ENCODE results near the gene OR5AP2. TPM values are rescaled to one million over a fixed set of nuclear protein-coding genes. Genes with fewer than 3 reads are reported as not detected.

The OR5AP2 gene
- total RNA-seq (ENCODE audit: low replicate concordance): not detected in 2 replicates

DNA sequence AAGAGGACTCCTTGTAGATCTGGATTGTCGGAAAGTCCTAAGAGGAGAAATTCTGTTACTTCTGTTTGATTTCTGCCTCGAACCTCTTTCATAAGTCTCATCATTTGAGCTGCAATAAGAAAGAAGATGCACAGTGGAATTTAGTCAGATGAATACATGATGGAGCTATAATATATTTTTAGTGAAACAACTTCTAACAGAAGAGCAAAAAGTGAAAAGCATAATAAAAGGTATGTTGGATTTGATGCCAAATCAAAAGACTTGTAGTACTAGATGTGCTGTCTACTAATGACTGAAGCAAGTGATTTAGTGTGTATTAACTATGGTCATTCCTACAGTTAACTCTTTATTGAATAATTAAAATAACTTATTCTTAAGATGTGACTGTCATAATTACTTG lies at the start of gene OR5AP2:
OR5AP2 (minus strand) TSS at position 101 of the 400 bp plus-strand sequence; CDS start at position 101, 0 bp downstream.

GRCh38 chr11:56663386-56663785 lies 21.1 kb upstream of the OR5AP2 start, which contains the start of gene OR5AR1:
Gene OR5AR1 (plus strand): TSS chr11:56663686. CDS start chr11:56663686, 0 bp downstream.

Other genes with a start within 250 kb of the OR5AP2 start
- not detected in 2 replicates for gene OR5AL1, start 229.7 kb downstream of the OR5AP2 start, total RNA-seq (ENCODE audit: low replicate concordance)
- not detected in 2 replicates for gene OR5M3, start 169.1 kb downstream of the OR5AP2 start, total RNA-seq (ENCODE audit: low replicate concordance)
- not detected in 2 replicates for gene OR5M8, start 151.1 kb downstream of the OR5AP2 start, total RNA-seq (ENCODE audit: low replicate concordance)
- gene OR5M11, start 99.2 kb downstream of the OR5AP2 start, total RNA-seq (ENCODE audit: low replicate concordance): not detected in 2 replicates
- not detected in 2 replicates for gene OR5M10, start 64.7 kb downstream of the OR5AP2 start, total RNA-seq (ENCODE audit: low replicate concordance)
- gene OR5M1, start 27.6 kb downstream of the OR5AP2 start, total RNA-seq (ENCODE audit: low replicate concordance): not detected in 2 replicates
- gene OR5AR1, start 21.2 kb upstream of the OR5AP2 start, total RNA-seq (ENCODE audit: low replicate concordance): not detected in 2 replicates
- not detected in 2 replicates for gene OR9G1, start 56.7 kb upstream of the OR5AP2 start, total RNA-seq (ENCODE audit: low replicate concordance)
- not detected in 2 replicates for gene OR9G4, start 106.3 kb upstream of the OR5AP2 start, total RNA-seq (ENCODE audit: low replicate concordance)